ENCODE data around the gene CAPZB. TPM values are rescaled to one million over a fixed set of nuclear protein-coding genes. Genes with fewer than 3 reads are reported as not detected.

The CAPZB gene
- total RNA-seq, 1 donor from 2014 or later: 189 TPM

DNA sequence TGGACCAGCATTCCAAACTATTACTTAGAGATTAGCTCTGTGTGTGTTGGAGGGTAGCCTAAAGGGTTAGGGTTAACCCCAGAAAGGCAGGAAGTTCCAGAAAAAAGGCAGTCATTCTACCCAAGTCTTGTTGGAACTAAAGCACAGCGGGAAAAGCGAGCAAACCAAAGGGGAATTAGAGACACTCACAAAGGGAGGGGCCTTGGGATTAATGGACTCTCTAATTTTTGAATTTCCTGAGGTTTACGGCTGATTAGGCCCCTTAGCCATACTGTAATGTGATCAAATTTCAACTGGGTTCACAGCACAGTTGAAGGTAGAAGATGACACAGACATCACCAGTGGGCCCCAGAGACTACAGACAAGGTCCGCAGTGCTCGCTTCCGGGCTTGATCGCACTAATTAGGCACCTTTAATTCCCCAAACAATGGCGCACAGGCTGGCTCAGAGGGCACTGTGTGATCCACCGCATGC is 28.3 kb downstream of the CAPZB start:
- no peaks in the 10 kb centered on the region for H3K9me3 Mint-ChIP-seq (ENCODE audit: low read depth)
- no peak overlapping the region for H3K4me3 Mint-ChIP-seq (ENCODE audit: low read depth)
- peaks cover 2% of the 10 kb centered on the region for H3K36me3 Mint-ChIP-seq (ENCODE audit: insufficient read depth)
- no peaks in the 10 kb centered on the region for H3K27me3 Mint-ChIP-seq
- peaks cover 9% of the 10 kb centered on the region for H3K4me1 Mint-ChIP-seq (ENCODE audit: low read depth)
- no peak for DNase-seq (ENCODE audit: low spot score, unreplicated experiment)
- no peak for TF ChIP-seq CTCF (IDR thresholded peaks at IDR 0.05; ENCODE audit: unreplicated experiment)
- H3K27ac Mint-ChIP-seq: no peak overlapping the region

DNA sequence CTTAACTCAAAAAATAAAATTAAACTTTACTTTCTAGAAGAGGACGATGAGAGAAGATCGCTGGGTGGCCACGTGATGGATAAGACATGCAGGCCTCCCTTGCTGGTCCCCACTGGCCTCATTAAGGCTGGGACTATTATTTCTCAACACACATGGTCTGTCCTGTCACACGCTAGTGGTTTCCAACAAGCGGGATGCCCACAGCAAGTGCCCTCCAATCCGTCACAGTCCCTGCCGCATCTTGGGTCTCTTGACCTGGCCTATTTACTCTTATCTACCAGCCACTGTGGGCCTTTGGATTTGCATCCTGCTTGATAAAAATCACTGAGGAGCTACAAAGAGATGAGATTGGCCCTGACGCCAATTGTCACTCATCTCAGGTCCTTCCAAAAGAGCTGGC is 30.0 kb downstream of the CAPZB start:
- TF ChIP-seq CTCF (IDR thresholded peaks at IDR 0.05; ENCODE audit: unreplicated experiment): no peak
- Mint-ChIP-seq H3K4me1 (ENCODE audit: low read depth) (peaks cover 9% of the 10 kb centered on the region), H3K27me3 (no peaks in the 10 kb centered on the region), H3K9me3 (ENCODE audit: low read depth) (no peaks in the 10 kb centered on the region), H3K27ac (no peak overlapping the region), H3K4me3 (ENCODE audit: low read depth) (no peak overlapping the region), H3K36me3 (ENCODE audit: insufficient read depth) (peaks cover 2% of the 10 kb centered on the region)
- DNase-seq (ENCODE audit: low spot score, unreplicated experiment): no peak

DNA sequence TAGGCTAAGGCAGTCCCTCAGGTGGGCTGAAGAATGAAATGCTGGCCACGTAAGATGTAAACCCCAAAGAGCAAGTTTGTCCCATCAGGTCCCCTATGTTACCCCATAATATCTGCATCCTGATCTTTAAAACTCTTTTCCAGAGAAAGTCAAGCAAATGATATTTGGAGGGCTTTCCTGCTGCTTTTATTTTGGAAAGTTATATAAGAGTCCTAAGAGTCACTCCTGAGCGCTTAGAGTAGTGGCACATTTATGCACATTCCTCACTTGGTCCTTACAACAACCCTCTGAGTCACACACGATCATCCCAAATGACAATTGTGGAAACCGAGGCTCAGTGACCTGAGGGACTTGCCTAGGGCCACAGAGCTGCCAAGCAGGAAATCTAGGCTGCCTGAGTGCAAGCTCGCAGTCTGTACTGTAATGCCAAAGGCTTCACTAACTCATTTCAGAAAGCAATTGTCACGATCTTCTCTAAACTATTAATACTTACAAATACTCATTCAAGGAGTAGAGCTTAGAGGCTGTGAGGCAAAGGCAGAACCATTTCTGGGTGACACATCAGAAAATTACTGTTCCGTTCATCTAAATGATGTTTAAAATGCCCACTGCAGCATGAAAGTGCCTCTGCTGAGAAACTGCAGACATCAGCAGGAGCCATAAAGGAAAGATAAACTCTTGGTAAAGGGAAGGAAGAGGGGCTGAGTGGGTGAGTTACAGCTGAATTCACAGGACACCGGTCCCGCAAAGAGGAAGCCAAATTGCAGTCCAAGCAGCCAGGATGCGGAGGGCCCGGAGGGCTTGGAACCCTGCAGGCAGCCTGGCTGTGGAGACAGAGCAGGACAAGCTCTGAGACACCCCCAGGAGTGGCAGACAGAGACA is 30.8 kb downstream of the CAPZB start:
- peak overlapping the region; percentile 5 for H3K27ac Mint-ChIP-seq
- peaks cover 1% of the 10 kb centered on the region for H3K36me3 Mint-ChIP-seq (ENCODE audit: insufficient read depth)
- DNase-seq (ENCODE audit: low spot score, unreplicated experiment): no peak
- H3K9me3 Mint-ChIP-seq (ENCODE audit: low read depth): no peaks in the 10 kb centered on the region
- H3K4me3 Mint-ChIP-seq (ENCODE audit: low read depth): no peak overlapping the region
- H3K27me3 Mint-ChIP-seq: no peaks in the 10 kb centered on the region
- TF ChIP-seq CTCF (IDR thresholded peaks at IDR 0.05; ENCODE audit: unreplicated experiment): no peak
- H3K4me1 Mint-ChIP-seq (ENCODE audit: low read depth): peaks cover 8% of the 10 kb centered on the region

- H3K4me1 Mint-ChIP-seq (ENCODE audit: low read depth): peaks cover 6% of the 10 kb centered on the region
- H3K27ac Mint-ChIP-seq: no peak overlapping the region
- no peak for DNase-seq (ENCODE audit: low spot score, unreplicated experiment)
- H3K36me3 Mint-ChIP-seq (ENCODE audit: insufficient read depth): no peaks in the 10 kb centered on the region
- TF ChIP-seq CTCF (IDR thresholded peaks at IDR 0.05; ENCODE audit: unreplicated experiment): no peak
- H3K4me3 Mint-ChIP-seq (ENCODE audit: low read depth): no peak overlapping the region
- H3K27me3 Mint-ChIP-seq: no peaks in the 10 kb centered on the region
- H3K9me3 Mint-ChIP-seq (ENCODE audit: low read depth): no peaks in the 10 kb centered on the region
Observed at GRCh38 chr1:19453741-19454201, 31.6 kb downstream of the CAPZB start.

DNA sequence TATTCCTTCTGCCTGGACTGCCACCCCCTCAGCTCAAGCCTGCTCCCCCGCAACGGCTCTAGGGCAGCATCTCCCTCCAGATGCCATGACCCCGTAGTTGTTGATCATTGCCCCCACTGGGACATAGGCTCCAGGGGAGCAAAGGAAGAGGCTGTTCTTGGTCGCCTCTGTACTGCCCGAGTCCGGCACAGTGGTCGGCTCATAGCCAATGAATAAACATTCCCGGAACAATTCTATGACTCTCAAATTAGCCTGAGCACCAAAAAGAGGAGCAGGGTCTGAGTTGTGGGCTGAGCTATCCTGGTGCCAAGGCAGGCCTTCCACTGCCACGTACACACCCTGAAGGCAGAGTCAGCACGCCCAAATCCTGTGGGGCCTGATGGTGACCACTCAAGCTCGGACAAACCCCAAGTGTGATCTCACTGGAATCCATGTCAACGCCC is 33.1 kb downstream of the CAPZB start:
- H3K27ac Mint-ChIP-seq: no peak overlapping the region
- H3K4me3 Mint-ChIP-seq (ENCODE audit: low read depth): no peak overlapping the region
- DNase-seq (ENCODE audit: low spot score, unreplicated experiment): no peak
- no peaks in the 10 kb centered on the region for H3K9me3 Mint-ChIP-seq (ENCODE audit: low read depth)
- TF ChIP-seq CTCF (IDR thresholded peaks at IDR 0.05; ENCODE audit: unreplicated experiment): no peak
- no peaks in the 10 kb centered on the region for H3K36me3 Mint-ChIP-seq (ENCODE audit: insufficient read depth)
- H3K4me1 Mint-ChIP-seq (ENCODE audit: low read depth): peaks cover 4% of the 10 kb centered on the region
- no peaks in the 10 kb centered on the region for H3K27me3 Mint-ChIP-seq

All from progenitor cell of endocrine pancreas (in vitro differentiated cells).